Astrocyte (in vitro differentiated cells and primary cell): ENCODE data around the gene NFATC4. TPM values are rescaled to one million over a fixed set of nuclear protein-coding genes. Genes with fewer than 3 reads are reported as not detected.

Source experiments
- DNase-seq: peaks from one replicate; pipeline ENCODE4 v3.0.0-alpha.2; 2010; ENCODE audit warnings: low read depth
- FAIRE-seq: peaks from 2 replicates; lab custom pipeline; 2011; peaks lifted over from hg19 to GRCh38; lab: Jason Lieb, UNC
- H2AFZ ChIP-seq: 2 replicates; pipeline ENCODE4 v1.6.0; 2012; ENCODE audit warnings: low read depth, low read length, inconsistent platforms
- H3K27ac ChIP-seq: 2 replicates; pipeline ENCODE4 v1.5.1; 2011; ENCODE audit warnings: low read depth, low read length, inconsistent platforms
- H3K27me3 ChIP-seq: 2 replicates; pipeline ENCODE4 v1.6.0; 2011; ENCODE audit warnings: low read length, inconsistent platforms; ENCODE audit not compliant: insufficient read depth
- H3K36me3 ChIP-seq: 2 replicates; pipeline ENCODE4 v1.5.1; 2011; ENCODE audit warnings: low read length, inconsistent platforms; ENCODE audit not compliant: insufficient read depth
- H3K4me1 ChIP-seq: 2 replicates; pipeline ENCODE4 v1.5.1; 2011; ENCODE audit warnings: low read length, inconsistent platforms; ENCODE audit not compliant: insufficient read depth
- H3K4me2 ChIP-seq: 2 replicates; pipeline ENCODE4 v1.6.0; 2012; ENCODE audit warnings: low read length, inconsistent platforms
- H3K4me3 ChIP-seq: 2 replicates; pipeline ENCODE4 v1.5.1; 2011; ENCODE audit warnings: low read depth, mild to moderate bottlenecking, low read length, inconsistent platforms; ENCODE audit not compliant: insufficient read depth
- H3K79me2 ChIP-seq: 2 replicates; pipeline ENCODE4 v1.6.0; 2012; ENCODE audit warnings: mild to moderate bottlenecking, low read length, inconsistent platforms; ENCODE audit not compliant: insufficient read depth
- H3K9ac ChIP-seq: 2 replicates; pipeline ENCODE4 v1.6.0; 2012; ENCODE audit warnings: mild to moderate bottlenecking, low read length, inconsistent platforms
- H3K9me3 ChIP-seq: 2 replicates; pipeline ENCODE4 v1.5.1; 2012; ENCODE audit warnings: low read depth, mild to moderate bottlenecking, low read length, inconsistent platforms; ENCODE audit not compliant: insufficient read depth
- H4K20me1 ChIP-seq: 2 replicates; pipeline ENCODE4 v1.6.0; 2012; ENCODE audit warnings: low read length, inconsistent platforms; ENCODE audit not compliant: insufficient read depth
- H3K27ac Mint-ChIP-seq: one replicate; pipeline ENCODE4 v1.8.0; 2021; ENCODE audit warnings: mild to moderate bottlenecking, mixed read lengths; ENCODE audit not compliant: unreplicated experiment
- H3K27me3 Mint-ChIP-seq: one replicate; pipeline ENCODE4 v1.8.0; 2021; ENCODE audit warnings: low read depth, mixed read lengths; ENCODE audit not compliant: unreplicated experiment
- H3K36me3 Mint-ChIP-seq: one replicate; pipeline ENCODE4 v1.8.0; 2021; ENCODE audit warnings: low read depth, mixed read lengths; ENCODE audit not compliant: unreplicated experiment
- H3K4me1 Mint-ChIP-seq: one replicate; pipeline ENCODE4 v1.8.0; 2021; ENCODE audit warnings: low read depth, mixed read lengths; ENCODE audit not compliant: unreplicated experiment
- H3K4me3 Mint-ChIP-seq: one replicate; pipeline ENCODE4 v1.8.0; 2021; ENCODE audit warnings: mild to moderate bottlenecking, moderate library complexity, mixed read lengths; ENCODE audit not compliant: unreplicated experiment
- H3K9me3 Mint-ChIP-seq: one replicate; pipeline ENCODE4 v1.8.0; 2021; ENCODE audit warnings: mild to moderate bottlenecking, mixed read lengths; ENCODE audit not compliant: unreplicated experiment
- EZH2 ChIP-seq: IDR thresholded peaks from 2 replicates; pipeline ENCODE4 v1.6.1; 2012; ENCODE audit warnings: mild to moderate bottlenecking, low read length, inconsistent platforms; ENCODE audit not compliant: insufficient read depth
- total RNA-seq: library from RNA; stranded (reverse); gene quantifications from 2 replicates; pipeline ENCODE4 v1.2.1, GENCODE V29; 2021
- TF ChIP-seq, protein P1 (sequence below): IDR thresholded peaks from 2 replicates; pipeline ENCODE4 v1.5.1; 2011; ENCODE audit warnings: low read depth, mild to moderate bottlenecking, inconsistent platforms, low read length, moderate library complexity; ENCODE audit not compliant: insufficient read depth

Gene NFATC4
- total RNA-seq, 1 donor from 2014 or later = 61.9 TPM

DNA sequence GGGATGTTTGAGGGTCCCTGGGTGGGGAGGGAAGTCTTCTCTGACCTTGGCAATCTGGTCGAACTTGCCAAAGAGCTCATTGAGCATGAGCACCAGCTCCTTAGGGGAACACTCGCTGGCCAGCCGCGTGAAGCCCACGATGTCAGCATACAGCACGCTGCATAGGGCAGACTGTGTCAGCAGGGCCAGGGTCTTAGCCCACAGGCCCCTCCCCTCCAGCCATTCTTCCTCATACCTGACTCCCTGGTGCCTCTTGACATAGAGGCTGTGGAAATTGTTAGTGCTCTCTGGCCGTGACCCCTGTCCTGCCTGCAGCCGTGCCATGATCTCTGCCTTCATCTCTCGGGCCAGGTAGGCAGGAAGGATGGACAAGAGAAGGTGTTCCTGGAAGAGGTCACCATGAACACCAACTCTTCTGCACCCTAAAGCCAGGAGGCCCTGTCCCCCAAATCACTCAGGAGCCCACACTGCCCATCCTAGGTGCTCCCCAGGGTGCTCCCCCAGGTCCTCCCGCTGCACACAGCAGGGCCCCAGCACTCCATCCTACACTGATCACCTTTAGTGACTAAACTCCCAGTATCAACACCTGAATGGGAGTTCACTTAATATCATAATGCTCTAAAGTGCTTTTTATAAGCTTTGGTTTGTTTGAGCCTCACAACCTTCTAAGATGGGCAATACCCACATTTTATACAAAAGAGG is 36.9 kb upstream of the NFATC4 start:
- H3K4me3 ChIP-seq = no peak overlapping the region
- TF ChIP-seq EZH2 = no peak
- TF ChIP-seq, protein P1, sequence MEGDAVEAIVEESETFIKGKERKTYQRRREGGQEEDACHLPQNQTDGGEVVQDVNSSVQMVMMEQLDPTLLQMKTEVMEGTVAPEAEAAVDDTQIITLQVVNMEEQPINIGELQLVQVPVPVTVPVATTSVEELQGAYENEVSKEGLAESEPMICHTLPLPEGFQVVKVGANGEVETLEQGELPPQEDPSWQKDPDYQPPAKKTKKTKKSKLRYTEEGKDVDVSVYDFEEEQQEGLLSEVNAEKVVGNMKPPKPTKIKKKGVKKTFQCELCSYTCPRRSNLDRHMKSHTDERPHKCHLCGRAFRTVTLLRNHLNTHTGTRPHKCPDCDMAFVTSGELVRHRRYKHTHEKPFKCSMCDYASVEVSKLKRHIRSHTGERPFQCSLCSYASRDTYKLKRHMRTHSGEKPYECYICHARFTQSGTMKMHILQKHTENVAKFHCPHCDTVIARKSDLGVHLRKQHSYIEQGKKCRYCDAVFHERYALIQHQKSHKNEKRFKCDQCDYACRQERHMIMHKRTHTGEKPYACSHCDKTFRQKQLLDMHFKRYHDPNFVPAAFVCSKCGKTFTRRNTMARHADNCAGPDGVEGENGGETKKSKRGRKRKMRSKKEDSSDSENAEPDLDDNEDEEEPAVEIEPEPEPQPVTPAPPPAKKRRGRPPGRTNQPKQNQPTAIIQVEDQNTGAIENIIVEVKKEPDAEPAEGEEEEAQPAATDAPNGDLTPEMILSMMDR = no peak
- H3K27ac ChIP-seq = no peak overlapping the region
- Mint-ChIP-seq H3K4me1 (no peaks in the 10 kb centered on the region), H3K27ac (no peak overlapping the region), H3K36me3 (no peaks in the 10 kb centered on the region), H3K27me3 (peaks cover 64% of the 10 kb centered on the region), H3K4me3 (no peak overlapping the region), H3K9me3 (peaks cover 3% of the 10 kb centered on the region)
- no peaks in the 10 kb centered on the region for H4K20me1 ChIP-seq
- no peak for DNase-seq
- no peak for FAIRE-seq
- H3K9me3 ChIP-seq = no peaks in the 10 kb centered on the region
- H3K9ac ChIP-seq = no peak overlapping the region
- H3K79me2 ChIP-seq = no peaks in the 10 kb centered on the region
- H3K36me3 ChIP-seq = no peaks in the 10 kb centered on the region
- peaks cover 16% of the 10 kb centered on the region for H3K4me1 ChIP-seq
- no peak overlapping the region for H2AFZ ChIP-seq
- no peak overlapping the region for H3K4me2 ChIP-seq
- H3K27me3 ChIP-seq = peaks cover 35% of the 10 kb centered on the region

DNA sequence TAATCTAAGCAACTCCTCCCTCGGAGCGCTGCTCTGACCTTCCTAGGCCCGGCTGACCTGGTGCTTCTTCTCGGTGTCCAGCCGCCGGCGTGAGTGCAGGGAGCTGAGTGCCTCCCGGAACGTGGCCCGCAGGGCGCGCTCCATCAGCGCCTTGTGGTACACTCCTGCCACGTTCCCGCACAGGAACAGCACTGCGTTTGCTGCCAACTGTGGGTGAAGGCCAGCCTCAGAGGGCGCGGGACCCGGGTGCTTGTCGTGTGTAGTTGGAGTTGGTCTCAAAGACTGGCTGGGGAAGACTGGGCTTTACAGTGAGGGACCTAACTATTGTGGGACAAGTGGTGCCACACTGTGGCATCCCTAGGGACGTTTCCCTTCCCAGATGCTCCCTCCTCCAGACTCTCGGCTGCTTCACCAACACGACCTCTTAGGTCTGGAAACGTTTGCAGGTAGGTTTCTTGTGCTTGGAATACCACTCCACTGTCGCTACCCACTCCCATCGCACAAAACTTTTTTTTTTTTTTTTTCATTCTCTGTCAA is 36.2 kb upstream of the NFATC4 start:
- no peak for TF ChIP-seq EZH2
- TF ChIP-seq, protein P1 = no peak
- peaks cover 16% of the 10 kb centered on the region for H3K4me1 ChIP-seq
- H3K36me3 ChIP-seq = no peaks in the 10 kb centered on the region
- Mint-ChIP-seq H3K4me3 (peak overlapping the region; percentile 74), H3K4me1 (no peaks in the 10 kb centered on the region), H3K27me3 (peaks cover 67% of the 10 kb centered on the region), H3K36me3 (no peaks in the 10 kb centered on the region), H3K9me3 (peaks cover 7% of the 10 kb centered on the region), H3K27ac (no peak overlapping the region)
- FAIRE-seq (no peak), DNase-seq (no peak)
- H3K79me2 ChIP-seq = no peaks in the 10 kb centered on the region
- peak overlapping the region; percentile 77 for H3K4me2 ChIP-seq
- H3K27ac ChIP-seq = no peak overlapping the region
- H3K9ac ChIP-seq = no peak overlapping the region
- no peaks in the 10 kb centered on the region for H4K20me1 ChIP-seq
- no peaks in the 10 kb centered on the region for H3K9me3 ChIP-seq
- H3K27me3 ChIP-seq = peaks cover 40% of the 10 kb centered on the region
- no peak overlapping the region for H3K4me3 ChIP-seq
- H2AFZ ChIP-seq = peak overlapping the region; percentile 5
